EH (cell line): ENCODE measurements around the gene PHKG1.
A peak's percentile ranks its signal among the peaks of the same experiment; 100 is the strongest.
"Not testable (repeated sequence)": the region's sequence is repeated elsewhere in the genome, so short reads cannot be mapped to it uniquely, and the experiment has no call there.

Experiments
- DNase-seq: peaks from one replicate; pipeline ENCODE4 v3.0.0-alpha.2; 2015; ENCODE audit warnings: low read depth

The PHKG1 gene

DNA sequence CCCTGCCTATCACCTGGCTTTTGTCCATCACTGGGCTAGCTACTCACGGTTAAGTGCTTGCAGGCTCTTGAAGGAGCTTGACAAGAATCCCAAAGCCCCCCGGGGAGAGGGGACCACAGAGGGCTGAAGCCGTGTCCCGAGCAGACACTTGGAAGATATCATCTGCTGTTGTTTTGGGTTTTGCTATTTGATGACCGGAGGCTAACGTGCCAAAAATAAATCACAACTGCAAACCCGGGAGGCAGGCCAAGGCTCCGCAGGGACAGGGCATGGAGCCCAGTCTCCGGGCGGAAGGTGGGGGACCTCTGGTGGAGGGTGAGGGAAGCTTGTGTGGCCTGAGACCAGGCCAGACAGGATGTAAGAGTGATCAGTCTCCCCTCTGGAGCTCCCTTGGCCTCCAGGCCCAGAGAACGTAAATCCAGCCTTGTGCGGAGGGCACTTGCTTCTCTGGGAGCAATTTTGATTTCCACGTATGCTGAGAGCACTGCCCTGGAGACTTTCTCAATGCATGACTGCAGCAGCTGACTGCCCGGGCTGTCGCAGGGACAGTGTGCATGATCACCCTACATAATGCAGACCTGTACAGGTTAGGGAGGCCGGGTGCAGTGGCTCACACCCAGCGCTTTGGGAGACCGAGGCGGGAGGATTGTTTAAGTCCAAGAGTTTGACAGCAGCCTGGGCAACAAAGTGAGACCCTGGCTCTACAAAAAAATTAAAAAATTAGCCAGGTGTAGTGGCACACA, at the start of gene PHKG1:
TSS of gene PHKG1 (minus strand) at position 164 of the 743 bp plus-strand sequence. CDS start 4,011 bp downstream, outside the sequence.
- peak; percentile 92 for DNase-seq

- DNase-seq, result not testable (repeated sequence)
These were observed 38.3 kb upstream of the PHKG1 start for GRCh38 chr7:56131062-56131461.

- DNase-seq, result no peak
These were observed 34.7 kb upstream of the PHKG1 start for GRCh38 chr7:56127241-56127975.

DNA sequence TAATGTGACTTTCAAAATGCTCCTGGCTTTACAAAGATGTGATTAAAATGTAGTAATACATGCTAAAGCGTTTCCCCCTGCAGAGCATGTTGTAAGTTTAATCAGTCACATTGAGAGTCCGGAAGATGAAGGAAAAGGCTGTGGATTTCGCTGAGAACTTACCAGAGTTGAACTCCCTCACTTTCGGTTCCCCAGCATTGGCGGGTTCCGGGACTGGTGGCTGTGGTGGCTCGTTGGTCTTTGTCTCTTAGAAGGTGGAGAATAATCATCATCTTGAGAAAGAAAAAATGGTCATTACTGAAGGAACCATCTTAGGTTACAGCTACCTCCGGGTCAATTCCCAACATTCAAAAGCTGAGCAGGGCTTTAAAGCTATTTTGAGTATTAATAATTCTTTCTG, 33.1 kb upstream of the PHKG1 start:
- no peak for DNase-seq

DNA sequence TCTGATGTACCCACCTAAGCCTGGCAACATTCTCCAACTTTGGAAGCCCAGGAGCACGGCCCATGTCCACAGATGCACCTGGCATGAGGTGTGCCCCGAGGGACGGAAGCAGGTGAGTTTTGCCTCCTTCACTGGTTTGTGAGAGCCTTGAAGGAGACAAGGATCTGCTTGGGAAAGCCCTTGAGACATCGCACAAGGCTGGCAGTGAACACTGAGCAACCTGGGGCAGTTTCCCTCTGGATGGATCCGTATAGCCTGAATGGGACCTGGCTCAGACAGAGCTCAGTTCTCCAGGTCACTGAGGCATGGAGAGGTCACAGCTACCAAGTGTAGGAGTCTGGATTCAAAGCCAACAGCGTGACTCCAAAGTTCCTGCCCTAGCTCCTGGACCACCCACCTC, 32.2 kb upstream of the PHKG1 start:
- DNase-seq, result no peak

- DNase-seq, result no peak
These were observed 28.7 kb upstream of the PHKG1 start for GRCh38 chr7:56121440-56121839.

- DNase-seq, result no peak
These were observed 23.2 kb upstream of the PHKG1 start, which contains the start of gene NUPR2 for GRCh38 chr7:56115852-56116538. Gene NUPR2 (minus strand): TSS chr7:56116417. CDS start chr7:56116314, 103 bp downstream.

DNA sequence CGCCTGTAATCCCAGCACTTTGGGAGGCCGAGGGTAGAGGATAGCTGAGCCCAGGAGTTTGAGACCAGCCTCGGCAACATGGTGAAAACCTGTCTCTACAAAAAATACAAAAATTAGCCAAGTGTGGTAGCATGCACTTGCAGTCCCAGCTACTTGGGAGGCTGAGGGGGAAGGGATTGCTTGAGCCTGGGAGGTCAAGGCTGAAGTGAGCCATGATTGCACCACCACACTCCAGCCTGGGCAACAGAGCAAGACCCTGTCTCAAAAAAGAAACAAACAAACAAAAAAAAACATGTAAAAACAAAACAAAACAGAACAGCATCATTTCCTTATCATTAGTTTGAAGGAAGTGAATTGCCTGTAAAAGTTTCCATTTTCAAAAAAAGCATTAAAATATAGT, 19.5 kb upstream of the PHKG1 start:
- not testable (repeated sequence) for DNase-seq

GRCh38 chr7:56110611-56111010, 17.9 kb upstream of the PHKG1 start:
- no peak for DNase-seq

DNA sequence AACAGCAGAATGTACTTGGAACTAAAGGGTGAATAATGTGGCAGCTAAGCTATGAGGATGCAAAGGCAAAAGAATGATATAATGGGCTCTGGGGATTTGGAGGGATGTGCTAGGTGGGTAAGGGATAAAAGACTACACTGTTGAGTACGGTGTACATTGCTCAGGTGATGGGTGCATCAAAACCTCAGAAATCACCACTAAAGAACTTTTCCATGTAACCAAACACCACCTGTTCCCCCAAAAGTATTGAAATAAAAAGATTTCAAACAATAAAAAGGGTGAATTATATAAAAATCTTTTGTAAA, 15.2 kb upstream of the PHKG1 start:
- no peak for DNase-seq

DNA sequence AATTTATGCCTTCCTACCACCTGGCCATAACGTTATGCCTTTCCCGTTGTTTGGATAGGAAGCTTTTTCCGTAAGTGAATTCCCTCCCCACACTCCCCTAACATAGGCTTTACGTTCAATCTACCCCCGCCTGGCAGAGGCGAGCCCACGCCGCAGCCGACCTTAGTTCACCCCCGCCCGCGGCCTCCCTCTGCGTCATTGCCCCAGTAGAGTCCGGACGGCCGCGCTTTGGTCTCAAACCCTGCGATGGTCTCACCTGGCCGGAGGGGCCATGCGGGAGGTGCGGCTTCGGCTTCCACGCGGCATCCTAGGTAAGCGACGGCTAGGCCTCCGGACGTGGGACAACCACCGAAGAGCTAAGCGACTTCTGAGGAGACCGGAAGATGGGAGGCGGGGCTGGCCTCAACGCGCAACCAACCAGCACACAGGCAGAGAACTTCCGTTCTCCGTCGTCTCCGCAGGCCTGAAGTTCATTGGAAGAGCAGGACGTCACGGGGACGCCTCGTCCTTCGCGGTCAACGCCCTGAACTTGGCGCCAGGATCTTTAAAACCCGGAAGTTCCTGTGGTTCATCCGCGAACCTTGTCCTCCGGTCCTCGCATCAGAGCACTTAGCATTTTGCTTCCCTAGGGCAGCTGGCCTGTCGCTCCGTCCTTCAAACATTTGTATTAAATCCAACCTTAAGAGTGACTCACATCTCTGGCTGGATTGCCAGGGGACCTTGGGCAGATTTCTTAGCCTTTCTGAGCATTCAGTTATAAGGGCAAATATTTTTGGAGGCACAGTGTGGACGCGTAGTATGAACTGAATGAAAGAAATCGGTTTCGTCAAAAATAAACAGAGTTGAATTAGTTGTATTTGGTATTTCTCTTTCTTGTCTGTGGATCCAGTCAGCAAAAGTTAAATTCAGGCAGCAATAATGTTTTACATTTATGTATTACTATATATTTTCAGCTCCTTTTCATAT, 13.6 kb upstream of the PHKG1 start, which contains the start of gene CHCHD2:
TSS of gene CHCHD2 (minus strand) at position 369 of the 966 bp plus-strand sequence. CDS start at position 306, 63 bp downstream.
- DNase-seq, result peak; percentile 99

- peak; percentile 83 for DNase-seq
These were observed 12.8 kb upstream of the PHKG1 start for GRCh38 chr7:56105508-56105907.

DNA sequence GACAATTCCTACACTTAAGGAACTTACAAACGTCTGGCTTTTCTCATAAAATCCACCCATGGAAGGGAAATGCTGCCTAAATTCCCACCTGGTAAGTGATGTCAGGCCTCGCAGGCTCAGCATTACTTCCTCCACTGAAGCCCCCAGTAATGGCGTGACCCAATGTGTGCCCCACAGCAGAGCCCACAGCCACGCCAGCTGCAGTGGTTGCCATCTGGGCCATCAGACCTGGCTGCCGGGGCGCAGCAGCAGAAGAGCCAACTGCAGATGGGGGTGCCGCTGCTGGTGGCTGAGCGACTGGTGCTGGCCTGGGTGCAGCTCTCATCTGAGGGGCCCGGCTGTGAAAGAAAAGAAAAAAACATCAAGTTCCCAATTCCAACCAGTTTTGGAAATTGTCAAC, 11.4 kb upstream of the PHKG1 start:
- not testable (repeated sequence) for DNase-seq

DNA sequence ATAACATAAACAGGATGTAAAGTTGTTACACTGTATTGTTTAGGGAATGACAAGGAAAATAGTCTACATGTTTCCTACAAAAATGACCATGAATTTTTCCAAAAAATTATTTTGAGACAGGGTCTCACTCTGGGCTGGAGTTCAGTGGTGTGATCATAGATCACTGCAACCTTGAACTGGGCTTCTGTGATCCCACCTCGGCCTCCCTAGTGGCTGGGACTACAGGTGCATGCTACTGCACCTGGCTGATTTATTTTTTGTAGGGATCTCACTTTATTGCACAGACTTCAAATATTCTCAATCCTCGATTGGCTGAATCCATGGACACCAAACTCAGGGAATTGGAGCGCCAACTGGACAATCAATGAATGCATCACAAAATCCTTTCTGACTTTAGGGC, 6.9 kb upstream of the PHKG1 start:
- no peak for DNase-seq

- DNase-seq, result not testable (repeated sequence)
These were observed 5.6 kb upstream of the PHKG1 start for GRCh38 chr7:56098187-56099008.

GRCh38 chr7:56097700-56098099, 4.9 kb upstream of the PHKG1 start:
- peak; percentile 86 for DNase-seq

GRCh38 chr7:56092388-56092787, 364 bp downstream of the PHKG1 start:
- DNase-seq, result not testable (repeated sequence)

DNA sequence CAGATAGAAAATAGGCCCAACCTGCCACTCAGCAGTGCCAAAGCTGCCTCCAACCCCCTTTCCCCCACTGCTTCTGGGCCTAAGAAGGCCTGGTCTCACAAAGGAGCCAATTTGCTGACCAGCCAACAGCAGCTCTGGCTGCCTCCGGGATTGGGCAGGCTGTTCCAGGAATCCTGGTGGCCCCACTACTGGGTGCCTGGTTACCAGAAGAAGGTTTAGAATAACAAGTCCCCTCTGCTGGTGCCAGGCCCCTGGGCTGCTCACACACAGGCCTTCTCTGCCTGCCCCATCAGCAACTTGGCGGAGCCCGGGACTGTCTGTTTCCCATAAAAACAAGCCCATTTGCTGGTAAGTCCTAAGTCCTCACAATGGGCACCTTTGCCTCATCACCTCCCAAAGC, 1.2 kb downstream of the PHKG1 start:
- DNase-seq, result peak; percentile 16

- no peak for DNase-seq
These were observed 5.3 kb downstream of the PHKG1 start for GRCh38 chr7:56087445-56087844.

DNA sequence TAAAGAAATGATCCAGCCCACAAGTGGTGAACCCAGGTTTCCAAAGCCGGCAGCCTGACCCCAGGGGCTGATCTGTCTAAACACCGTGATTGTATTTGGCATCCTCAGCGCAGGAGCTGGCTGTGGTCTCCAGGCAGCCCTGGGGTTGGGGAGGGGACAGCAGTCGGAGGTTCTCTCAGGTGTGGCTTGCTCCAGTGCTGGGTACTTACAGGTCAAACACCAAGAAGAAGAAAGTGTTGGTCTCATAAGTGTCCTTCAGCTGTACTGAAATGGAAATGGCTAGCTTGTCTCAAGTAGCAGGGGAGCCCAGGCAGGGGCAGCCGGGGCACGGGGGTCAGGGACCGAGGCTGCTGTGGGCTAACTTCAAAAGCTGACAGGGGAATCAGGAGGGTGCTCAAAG, 6.0 kb downstream of the PHKG1 start:
- no peak for DNase-seq
